ENCODE data around the gene DCLK3. TPM values are rescaled to one million over a fixed set of nuclear protein-coding genes. Genes with fewer than 3 reads are reported as not detected.

The DCLK3 gene
- total RNA-seq, 1 donor from 2014 or later: 3.1 TPM

- DNase-seq (ENCODE audit: low spot score): no peak
Observed at GRCh38 chr3:36677331-36678007, 86.9 kb downstream of the DCLK3 start.

DNA sequence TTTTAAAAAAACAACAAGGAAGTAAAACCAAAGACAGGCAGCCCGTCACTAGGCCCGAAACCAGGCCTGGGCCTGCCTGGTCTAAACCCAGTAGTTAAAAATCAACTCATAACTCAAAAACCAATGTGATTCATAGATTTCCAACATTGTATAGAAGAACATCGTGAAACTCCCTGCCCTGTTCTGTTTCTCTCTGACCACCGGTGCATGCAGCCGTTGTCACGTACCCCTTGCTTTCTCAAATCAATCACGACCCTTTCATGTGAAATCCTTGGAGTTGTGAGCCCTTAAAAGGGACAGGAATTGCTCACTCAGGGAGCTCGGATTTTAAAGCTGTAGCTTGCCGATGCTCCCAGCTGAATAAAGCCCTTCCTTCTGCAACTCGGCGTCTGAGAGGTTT, 89.5 kb downstream of the DCLK3 start:
- DNase-seq (ENCODE audit: low spot score): no peak

GRCh38 chr3:36669764-36670163, 94.6 kb downstream of the DCLK3 start:
- no peak for DNase-seq (ENCODE audit: low spot score)

DNA sequence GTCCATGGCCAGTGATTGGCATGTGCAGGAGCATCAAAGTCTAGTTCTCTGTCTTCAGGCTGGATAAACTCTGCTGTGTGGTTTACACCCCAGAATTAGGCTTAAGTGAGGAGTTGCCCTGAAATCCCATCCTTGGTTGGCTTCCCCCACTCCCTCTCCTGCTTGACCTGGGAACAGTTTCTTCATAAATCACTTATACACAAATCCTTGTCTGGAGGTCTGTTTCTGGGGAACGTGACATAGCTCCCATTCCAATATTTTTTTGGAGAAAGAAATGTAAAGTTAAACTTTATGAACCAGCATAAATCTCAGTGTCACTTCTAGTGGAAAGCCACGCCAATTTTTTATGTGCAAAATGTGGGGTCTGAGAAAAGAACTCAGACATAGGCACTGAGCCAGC, 98.2 kb downstream of the DCLK3 start:
- no peak for DNase-seq (ENCODE audit: low spot score)

DNA sequence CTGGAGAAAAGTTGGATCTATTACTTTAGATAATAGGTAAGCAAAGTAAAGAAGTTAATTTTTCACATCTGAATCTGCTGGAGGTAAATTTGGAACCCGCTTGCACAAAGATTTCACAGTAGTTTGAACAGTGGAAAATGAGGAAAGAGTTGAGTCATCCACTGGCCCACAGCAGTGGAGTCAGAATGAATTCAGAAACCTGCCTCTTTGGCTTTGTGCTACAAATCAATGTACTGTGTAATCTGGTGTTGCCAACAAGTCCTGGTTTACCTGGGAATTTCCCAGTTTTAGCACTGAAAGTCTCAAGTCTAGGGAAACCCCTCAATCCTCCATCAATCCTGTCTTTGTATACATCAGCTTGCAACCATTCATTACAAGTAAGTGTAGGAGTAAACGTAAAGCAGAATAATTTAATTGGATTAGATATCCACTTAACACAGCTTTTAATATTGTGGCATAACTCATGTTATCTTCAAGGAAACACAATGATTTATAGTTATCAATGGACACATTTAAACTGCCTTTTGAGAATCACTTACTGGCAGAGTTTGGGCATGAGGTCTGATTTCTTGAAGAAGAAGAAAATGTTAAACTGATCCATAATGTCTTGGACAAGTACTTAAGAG, 100.6 kb downstream of the DCLK3 start:
- DNase-seq (ENCODE audit: low spot score): no peak

GRCh38 chr3:36662626-36663025, 101.7 kb downstream of the DCLK3 start:
- no peak for DNase-seq (ENCODE audit: low spot score)

Other genes starting within 250 kb of the DCLK3 start
- 9.4 TPM for gene TRANK1, start 180.5 kb upstream of the DCLK3 start, total RNA-seq (ENCODE audit: insufficient read depth, low replicate concordance)
- 49.1 TPM for gene EPM2AIP1, start 228.6 kb upstream of the DCLK3 start, total RNA-seq (ENCODE audit: insufficient read depth, low replicate concordance)
- gene MLH1, start 229.0 kb upstream of the DCLK3 start, total RNA-seq (ENCODE audit: insufficient read depth, low replicate concordance): 43.6 TPM

Measured in umbilical cord (tissue), 2 donors.